HG02943 (cell line): Measurements from ENCODE around the gene JAZF1.

ENCODE experiments used
- ATAC-seq: cut with Tn5 transposase; IDR thresholded peaks from one replicate; pipeline ENCODE4 v1.9.1; 2021; ENCODE audit warnings: mild to moderate bottlenecking, low read depth, moderate library complexity; ENCODE audit not compliant: unreplicated experiment

Gene JAZF1

DNA sequence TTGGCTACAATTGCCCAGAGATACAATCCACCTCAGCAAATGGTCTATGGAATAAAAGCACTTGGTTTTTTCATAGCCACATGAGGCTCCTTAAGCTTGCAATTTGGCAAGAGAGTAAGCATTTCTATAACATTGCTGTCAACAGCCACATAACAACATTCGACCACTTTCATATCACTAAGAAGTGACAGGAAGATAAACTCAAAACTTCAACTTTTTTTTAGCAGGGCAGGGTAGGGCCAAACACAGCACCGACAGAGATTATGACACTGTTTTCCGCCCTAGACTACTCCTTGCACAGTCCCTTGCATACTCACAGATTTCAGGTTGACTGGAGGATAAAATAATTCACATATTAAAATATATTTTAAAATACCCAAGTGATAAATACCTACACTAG lies 185.4 kb downstream of the JAZF1 start:
- no peak for ATAC-seq

DNA sequence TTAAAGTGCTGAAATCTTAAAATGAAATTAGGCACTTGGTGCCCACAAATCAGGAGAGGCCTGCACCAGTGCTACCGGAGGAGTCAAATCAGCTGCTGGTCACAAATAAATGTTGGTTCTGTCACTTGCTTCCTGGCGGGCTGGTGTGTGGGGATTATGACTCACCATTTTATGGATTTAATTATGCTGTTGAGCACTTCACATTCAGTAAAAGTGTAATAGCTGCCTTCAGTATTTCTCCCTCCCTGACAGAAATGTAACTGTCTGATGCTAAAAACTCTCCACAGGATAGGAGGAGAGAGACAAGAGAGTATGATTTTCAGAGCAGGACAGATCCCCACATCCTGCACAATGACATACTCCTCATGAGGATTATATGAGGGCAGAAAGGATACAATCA lies 186.0 kb downstream of the JAZF1 start:
- ATAC-seq = no peak

DNA sequence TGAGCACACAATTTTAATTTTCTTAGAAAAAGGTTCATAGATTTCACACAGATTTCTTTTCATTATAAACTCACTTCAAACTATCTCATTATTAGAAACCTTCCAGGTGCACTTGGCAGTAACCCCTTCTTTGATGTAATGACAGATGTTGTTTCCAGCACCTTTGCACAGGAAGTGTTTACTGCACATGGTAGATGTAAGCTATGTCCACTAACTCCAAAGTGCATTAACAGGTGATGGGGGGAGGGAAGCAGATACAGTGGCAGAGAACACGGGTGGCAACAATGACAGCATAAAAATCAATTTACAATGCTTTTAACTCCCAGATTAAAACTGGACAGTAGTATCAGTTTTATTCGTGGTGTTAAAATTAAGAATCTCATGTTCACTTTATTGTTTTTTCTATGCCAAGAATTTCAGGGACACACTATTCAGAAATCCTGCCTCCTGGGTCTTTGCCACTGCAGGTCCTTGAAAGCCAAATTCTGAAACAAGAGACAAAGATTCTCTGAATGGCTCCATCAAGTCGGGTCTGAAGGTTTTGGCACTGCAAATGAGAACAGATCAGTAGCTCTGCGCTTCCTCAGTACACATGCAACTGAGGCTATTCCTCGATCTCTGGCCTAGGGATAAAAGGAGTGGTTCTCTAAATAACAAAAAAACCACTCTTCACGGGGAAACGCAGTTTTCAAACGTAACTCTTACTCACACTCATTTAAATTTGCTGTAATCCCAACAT lies 187.7 kb downstream of the JAZF1 start:
- ATAC-seq = no peak

DNA sequence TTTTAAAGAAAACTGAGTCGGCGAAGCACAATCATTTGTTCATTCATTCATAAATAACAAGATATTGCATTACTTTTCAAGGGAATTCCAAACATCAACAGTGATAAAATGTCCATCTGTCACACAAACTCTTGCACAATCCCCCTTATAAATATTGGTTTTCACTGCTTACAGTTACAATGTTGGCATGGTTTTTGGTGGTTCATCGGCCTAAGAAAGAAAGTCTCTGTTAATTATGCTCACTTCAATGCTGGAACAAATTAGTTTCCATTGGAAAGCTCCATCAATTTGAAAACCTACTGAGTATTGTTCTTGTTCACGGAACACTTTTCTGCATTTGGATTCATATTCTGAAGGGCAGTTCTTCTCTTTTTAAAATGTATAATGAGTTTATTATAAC lies 188.5 kb downstream of the JAZF1 start:
- no peak for ATAC-seq

DNA sequence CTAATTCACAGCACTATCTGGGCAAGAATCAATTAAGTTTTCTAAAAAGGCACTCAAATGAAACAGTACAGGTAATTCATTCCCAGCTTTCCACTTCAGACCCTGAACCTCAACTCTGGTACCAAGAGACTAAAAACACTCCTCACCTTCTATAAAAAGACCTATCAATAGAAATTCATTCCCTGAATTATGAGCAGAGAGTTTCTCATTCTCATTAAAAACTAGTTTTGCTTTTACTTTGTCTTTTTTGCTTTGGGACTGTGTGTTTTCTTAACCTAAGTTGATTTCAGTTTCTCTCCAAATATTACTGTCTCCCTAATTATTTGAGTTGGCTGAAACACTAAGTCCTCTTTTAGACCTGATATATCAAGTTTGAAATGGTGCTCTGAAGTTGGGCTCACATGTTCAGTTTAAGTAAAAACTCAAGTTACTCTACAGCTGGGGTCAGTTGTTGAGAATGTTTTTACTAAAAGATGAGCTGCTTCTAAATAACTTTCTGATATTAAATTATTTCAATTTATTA lies 189.5 kb downstream of the JAZF1 start:
- ATAC-seq = no peak

DNA sequence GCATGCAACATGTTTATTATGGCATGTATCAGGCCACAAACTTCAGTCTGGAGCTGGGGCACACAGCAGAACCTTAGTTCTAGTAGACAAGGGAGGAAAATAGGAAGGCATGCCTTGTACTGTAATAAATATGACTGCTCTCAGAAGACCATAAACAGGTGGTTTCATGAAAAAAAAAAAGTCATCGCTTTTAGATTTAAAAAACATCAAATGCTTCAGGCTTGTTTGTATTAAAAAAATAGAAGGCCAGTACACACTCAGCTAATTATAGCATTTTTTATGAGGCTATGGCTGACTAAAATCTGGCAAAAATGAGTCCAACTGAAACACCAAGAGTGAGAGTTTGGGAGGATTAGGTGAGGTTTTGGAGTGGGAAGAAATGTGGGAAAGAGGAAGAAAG lies 204.1 kb downstream of the JAZF1 start:
- no peak for ATAC-seq

DNA sequence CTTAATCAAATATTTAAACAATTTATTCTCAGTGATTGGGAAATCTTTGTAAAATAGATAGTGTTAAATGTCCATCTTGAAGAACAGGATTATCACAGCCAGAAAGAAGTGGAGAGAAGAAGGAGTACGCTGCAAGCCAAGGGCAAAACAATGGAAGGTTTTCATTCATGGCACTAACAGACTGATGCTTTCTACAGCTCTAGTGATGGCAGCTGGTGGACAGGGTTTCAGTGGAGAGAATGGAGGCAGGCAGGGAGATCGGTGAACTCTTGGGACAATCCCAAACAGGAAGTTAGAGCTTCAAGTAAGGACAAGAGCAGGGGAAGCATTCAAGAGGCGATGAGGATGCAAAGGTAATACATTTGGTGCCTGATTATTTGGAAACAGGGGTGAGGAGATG lies 207.0 kb downstream of the JAZF1 start:
- no peak for ATAC-seq

DNA sequence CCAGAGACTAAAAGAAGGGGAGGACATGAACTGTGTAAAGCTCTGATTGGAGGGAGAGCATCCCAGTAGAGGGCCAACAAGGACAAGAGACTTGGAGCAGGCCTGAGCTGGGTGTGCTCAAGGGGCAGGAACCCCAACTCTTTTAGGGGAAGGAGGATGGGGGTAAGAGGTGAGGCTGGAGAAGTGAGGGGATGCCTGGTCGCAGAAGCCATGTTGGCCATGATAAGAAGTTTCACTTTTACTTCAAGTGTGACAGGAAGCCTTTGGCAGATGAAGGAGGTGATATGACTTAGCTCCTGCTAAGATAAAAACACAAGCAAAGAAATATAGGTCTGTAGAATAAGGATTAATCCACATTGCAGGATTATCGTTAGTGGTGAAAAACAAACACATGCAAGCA lies 208.3 kb downstream of the JAZF1 start:
- no peak for ATAC-seq

DNA sequence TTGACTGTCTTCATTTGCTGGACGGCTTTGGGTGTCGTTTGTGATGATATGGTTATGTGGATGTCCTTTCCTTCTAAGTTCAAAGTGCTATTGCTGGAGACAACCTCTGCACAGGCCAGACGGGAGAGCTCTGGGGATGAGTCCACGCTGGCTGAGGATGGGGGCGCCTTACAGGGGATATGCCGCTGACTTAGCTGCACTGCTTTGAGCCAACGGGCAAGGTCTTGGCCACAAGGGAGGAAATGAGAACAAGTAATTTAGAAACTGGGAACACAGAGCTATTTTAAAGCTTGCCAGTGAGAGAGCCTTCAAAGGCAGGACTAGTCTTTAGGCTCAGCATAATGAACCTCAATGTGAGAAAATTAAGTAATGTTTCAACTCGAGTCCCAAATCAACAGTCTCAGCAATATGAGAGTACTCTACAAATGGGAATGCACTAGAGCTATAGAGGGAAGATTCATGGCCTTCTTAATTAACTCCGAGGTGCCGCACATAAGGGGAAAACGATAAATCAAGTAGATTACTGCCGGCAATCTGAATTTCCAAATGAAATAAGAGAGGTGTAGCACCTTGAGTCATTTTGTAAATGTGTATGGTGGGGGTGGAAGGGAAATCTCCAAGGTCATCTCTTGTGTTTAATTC lies 209.3 kb downstream of the JAZF1 start:
- ATAC-seq = no peak

DNA sequence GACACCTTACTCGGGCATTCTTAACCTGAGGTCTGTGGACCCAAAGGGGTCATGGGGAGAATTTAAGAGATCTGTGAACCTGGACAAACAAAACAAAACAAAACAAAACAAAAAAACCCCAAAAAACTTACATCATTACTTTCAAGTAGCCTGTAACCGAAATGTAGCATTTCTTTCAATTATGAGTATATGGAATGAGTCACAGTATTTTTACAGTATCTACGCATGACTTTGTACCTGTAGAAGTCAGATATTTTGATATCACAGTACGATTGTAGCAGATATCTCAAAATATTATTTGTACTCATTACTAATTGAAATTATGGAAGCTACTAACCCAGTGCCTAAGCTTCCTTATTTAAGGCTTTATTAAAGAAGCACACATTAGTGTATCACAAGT lies 210.2 kb downstream of the JAZF1 start:
- no peak for ATAC-seq

DNA sequence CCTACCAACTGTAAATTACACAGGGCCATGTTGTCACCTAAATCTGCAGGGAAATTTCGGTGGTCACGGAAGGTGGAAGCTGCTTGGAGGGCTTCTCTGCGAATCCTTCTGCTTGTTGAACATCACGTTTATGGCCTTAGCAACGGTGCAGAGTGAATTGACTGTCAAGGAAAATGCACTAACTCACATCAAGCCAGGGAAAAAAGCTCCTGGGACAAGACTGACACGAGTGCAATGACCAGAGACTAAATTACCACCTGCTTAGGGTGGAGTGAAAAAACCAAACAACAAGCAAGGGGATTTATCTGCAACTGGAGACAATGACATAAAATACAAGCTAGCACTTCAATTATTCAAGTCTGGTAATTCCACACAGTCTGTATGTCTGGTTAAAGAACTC lies 211.2 kb downstream of the JAZF1 start:
- ATAC-seq = no peak

DNA sequence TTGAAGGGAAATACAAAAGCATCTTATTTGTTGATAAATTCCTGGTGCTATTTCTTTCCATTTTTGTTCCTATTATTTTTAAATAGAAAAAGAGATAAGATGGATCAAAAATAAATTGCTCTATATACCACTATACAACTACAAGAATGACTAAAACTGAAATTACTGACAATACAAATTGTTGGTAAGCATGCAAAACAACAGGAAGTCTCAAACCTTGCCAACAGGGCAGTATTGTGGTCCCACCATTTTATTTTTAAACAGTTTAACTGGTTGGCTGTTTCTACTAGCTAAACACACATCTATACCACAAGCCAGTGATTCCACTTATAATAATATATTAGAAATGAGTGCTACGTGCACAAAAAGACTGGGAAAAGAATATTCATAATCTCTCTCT lies 213.0 kb downstream of the JAZF1 start:
- no peak for ATAC-seq

DNA sequence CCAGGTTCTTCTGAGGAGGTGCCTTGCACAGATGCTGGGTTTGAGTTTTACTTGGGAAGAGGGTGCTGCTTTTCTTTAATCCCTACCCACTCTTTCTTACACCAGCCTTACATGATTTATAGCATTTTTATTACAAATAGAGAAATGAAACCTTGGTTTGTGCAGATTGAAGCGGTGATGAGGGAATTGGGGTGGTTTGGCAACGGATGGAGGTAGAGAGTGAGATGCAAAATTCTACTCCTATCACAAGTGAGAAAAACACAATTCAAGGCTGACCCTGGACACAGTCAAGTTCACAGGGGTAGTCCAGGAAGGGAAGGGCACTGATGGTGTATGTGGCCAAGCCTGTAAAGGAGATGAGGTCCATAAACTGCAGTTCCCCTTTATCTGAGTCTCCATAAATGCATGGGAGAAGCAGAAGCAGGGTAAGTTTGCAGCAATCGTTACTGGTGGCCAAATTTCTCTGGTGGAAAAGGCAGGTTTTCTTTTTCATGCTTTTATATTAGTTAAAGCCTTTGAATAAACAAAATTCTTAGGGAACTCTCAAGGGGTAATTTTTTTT lies 214.3 kb downstream of the JAZF1 start:
- no peak for ATAC-seq

DNA sequence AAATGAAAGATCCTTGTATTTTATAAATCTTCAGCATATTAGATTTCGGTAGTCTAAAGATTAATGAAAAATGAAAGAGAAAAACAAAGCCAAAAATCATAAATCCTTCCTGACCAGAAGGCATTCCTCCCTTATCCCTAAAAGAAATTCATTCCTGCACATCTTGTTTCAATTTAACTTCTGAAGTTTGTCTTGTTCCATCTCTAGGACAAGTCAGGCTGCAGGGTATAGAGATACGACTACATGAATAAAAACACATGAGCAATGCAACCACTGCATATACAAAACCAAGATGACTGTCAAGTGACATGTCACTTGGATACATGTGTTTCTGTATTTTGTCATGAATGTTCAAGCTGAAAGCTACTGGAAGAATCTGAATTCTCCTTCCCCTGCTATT lies 214.9 kb downstream of the JAZF1 start:
- ATAC-seq = no peak

DNA sequence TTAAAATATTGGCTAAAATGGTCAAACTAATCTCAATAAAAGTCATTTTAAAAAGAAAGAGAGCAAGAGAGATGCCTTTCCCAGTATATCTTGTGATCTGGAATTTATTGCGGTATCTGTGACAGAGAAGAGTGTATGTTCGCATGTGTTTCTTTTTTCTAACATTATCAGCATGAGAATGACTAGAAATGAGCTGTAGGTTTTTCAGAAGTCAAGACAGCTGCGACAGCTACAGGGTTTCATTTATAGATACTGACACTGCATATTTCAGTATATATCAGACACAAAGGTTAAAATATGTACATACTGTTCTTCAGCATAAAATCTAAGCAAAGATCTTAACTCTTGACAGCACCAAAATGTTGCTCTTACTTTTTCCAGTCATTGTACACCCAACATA lies 215.8 kb downstream of the JAZF1 start:
- no peak for ATAC-seq

DNA sequence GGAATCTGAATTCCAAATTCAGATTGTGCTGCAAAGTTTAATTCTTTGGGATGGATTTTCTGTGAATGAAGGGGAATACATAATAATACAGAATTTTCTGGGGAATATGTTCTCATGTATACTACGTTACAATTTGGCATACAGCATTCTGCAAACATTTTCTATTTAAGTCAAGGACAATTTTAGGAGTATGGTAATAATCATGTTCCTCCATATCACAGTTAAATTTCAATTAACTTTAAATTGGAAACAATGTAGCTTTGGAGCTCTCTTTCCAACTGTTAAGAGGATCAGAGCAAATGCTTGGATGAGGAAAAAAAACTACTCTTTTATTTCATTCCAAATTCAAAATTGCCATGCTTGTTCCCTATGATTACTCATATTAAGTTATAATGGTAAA lies 217.5 kb downstream of the JAZF1 start:
- no peak for ATAC-seq

DNA sequence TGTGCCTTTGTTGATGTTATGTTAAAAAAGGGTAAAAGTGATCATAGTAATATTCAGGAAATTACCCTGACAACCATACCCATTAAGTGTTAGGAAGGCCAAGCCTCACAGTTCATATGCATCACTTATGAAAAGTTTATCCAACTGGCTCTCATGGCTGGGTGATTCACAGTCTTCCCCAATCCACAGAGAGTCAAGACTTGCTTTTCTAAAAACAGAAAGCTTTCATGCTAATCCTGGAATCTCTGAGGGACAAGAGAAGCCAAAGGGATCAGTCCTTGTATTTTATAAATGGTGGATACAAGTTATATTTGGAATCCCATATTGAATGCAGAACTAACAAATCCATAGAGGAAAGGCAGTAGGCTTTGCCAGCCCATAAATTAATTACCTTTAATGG lies 218.3 kb downstream of the JAZF1 start:
- ATAC-seq = no peak

DNA sequence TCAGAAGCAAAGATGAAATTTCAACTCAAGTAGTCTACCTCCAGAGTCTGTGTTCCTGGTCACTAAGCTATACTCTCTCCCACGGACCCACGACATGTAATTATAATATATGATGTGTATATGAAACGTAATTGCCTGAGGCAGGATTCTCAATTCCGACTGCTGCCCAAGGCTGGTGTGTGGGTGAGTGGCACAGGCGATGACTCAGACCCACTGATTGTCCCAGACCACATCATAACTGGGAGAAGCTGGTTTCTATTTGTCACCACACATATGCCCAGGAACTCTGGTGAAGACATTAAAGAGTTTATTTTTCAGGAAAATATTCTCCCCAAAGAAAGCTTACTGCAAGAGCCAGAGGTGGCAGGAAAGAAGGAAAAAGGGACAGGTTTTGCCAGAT lies 219.3 kb downstream of the JAZF1 start:
- no peak for ATAC-seq

DNA sequence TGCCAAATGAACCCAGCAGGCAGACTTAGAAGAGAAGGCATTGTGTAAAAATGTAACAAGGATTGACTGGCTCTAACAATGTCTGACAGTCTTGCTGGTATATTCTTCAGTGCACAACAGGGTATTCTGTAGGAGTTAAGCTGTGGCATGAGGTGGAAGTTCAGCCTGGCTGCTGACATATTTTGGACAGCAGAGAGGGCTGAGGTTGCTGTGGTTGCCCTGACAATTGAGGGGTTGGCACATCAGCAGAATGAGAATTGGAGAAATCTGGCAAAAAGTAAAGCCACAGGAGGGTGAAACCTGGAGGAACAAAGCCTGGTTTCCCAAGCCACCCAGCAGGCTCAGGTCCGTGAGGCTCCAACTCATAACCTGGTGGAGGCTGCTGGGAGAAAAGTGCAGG lies 220.2 kb downstream of the JAZF1 start:
- ATAC-seq = no peak

DNA sequence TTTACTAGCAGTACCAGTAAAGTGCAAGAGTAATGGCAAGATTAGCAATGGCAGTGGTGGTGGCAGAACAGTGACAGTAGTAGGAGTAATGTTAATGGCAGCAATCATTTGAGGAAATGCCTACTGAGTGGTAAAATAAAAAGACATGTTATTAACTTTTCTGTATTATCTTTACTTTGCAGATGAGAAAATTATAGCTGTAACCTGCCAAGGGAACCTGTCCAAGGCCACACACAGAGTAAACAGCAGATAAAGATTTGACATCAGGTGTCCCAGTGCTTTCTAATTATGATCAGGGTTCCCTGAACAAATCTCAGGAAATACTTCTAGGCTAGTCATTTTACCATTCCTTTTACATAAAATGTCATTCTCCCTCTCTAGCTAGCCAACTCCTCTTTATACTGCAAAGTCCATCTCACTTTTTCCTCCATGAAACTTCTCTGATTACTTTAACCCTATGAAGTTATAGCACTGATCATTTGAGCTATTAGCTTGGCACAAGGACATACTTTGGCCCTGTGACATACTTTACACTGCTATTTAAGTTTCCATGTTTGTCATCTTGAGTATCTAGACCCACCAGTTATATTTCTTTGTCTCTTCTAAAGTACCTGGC lies 221.6 kb downstream of the JAZF1 start:
- ATAC-seq = no peak

DNA sequence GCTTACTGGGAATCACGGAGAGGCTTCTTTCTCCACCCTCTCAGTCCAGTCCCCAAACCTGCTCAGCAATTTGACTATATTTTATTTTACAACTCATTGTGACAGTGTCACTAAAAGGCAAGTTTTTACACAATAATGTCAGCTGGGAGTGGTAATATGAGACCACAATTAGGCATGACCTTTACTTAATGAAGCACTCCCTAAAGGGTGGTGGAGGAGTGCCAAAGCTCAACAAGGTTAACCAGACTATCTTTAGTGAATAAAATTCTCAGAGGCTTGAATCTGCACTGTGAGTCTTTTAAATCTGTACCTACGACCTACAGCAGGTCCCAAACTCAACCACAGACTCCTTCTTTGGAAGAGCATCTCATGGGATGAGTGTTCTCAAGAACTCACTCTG lies 225.0 kb downstream of the JAZF1 start:
- no peak for ATAC-seq

DNA sequence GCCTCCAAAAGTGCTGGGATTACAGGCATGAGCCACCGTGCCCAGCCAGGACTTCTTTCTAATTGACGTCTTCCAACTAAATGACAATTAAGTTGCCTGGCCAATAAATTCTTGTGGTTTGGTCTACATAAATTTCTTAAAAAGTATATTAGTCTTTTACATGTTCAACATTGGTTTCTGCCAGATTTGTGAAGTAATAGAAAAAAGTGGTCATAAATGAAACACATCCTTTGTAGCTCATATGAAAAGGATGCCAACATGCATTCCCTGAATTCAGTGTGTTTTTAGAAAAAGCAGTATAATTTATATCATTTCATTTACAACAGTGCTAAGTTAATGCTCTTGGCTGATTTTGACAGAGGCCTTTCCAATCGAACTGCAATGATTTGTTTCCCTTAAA lies 225.6 kb downstream of the JAZF1 start:
- ATAC-seq = no peak
